HG02938 (cell line): ENCODE results near the gene FAM219A.

Experiments
- ATAC-seq: cut with Tn5 transposase; IDR thresholded peaks from one replicate; pipeline ENCODE4 v1.9.1; 2021; ENCODE audit warnings: mild to moderate bottlenecking, moderate library complexity; ENCODE audit not compliant: unreplicated experiment

FAM219A gene

GRCh38 chr9:34458013-34458958 is at the start of gene FAM219A, which contains the start of gene DNAI1:
TSS of gene FAM219A (minus strand) at chr9:34458570. CDS start at chr9:34458263, 307 bp downstream.
TSS of gene DNAI1 (plus strand) at chr9:34458805. CDS start at chr9:34459006, 201 bp downstream.
- peak; percentile 93 for ATAC-seq

GRCh38 chr9:34507966-34508365 is 49.6 kb upstream of the FAM219A start:
- ATAC-seq = no peak

- ATAC-seq = no peak
Measured at GRCh38 chr9:34507556-34507955, 49.2 kb upstream of the FAM219A start.

GRCh38 chr9:34506623-34507022 is 48.3 kb upstream of the FAM219A start:
- ATAC-seq = no peak

GRCh38 chr9:34505370-34506120 is 47.2 kb upstream of the FAM219A start:
- ATAC-seq = no peak

GRCh38 chr9:34503406-34503805 is 45.0 kb upstream of the FAM219A start:
- ATAC-seq = no peak

GRCh38 chr9:34502891-34503290 is 44.5 kb upstream of the FAM219A start:
- no peak for ATAC-seq

- ATAC-seq = no peak
Measured at GRCh38 chr9:34502471-34502870, 44.1 kb upstream of the FAM219A start.

- ATAC-seq = no peak
Measured at GRCh38 chr9:34501889-34502425, 43.6 kb upstream of the FAM219A start.

GRCh38 chr9:34501372-34501771 is 43.0 kb upstream of the FAM219A start:
- no peak for ATAC-seq

GRCh38 chr9:34500623-34501267 is 42.4 kb upstream of the FAM219A start:
- no peak for ATAC-seq

GRCh38 chr9:34499076-34499475 is 40.7 kb upstream of the FAM219A start:
- no peak for ATAC-seq

GRCh38 chr9:34498553-34498952 is 40.2 kb upstream of the FAM219A start:
- no peak for ATAC-seq

- ATAC-seq = no peak
Measured at GRCh38 chr9:34496149-34496712, 37.9 kb upstream of the FAM219A start.

- no peak for ATAC-seq
Measured at GRCh38 chr9:34493972-34494535, 35.7 kb upstream of the FAM219A start.

GRCh38 chr9:34492051-34492450 is 33.7 kb upstream of the FAM219A start:
- no peak for ATAC-seq

- ATAC-seq = no peak
Measured at GRCh38 chr9:34491596-34491995, 33.2 kb upstream of the FAM219A start.

- no peak for ATAC-seq
Measured at GRCh38 chr9:34490760-34491159, 32.4 kb upstream of the FAM219A start.

GRCh38 chr9:34490360-34490759 is 32.0 kb upstream of the FAM219A start:
- no peak for ATAC-seq

- no peak for ATAC-seq
Measured at GRCh38 chr9:34486572-34486971, 28.2 kb upstream of the FAM219A start.
